Measurements from ENCODE around the gene RGS7. TPM values are rescaled to one million over a fixed set of nuclear protein-coding genes. Genes with fewer than 3 reads are reported as not detected.

Gene RGS7
- total and polyA plus RNA-seq, 10 of the 15 experiments (the other 5 are each of a cell fraction or from before 2014, with no cell fraction given): not detected

DNA sequence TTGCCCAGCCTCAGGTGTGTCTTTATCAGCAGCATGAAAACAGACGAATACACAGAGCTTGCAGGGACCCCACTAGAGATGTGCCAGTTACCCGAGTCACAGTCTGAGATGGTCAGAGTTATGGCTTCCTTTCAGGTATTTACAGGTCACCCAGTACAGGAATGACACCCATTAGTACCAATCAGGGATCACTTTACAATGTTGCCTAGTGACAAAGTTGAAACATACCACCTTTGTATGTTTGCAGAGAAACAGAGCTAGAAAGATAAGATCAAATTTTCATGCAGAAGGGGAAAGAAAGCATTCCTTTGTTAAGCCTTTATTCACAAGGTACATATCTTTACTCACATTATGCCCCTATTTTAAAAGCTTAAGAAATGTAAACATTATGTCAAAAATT lies 137.6 kb downstream of the RGS7 start:
- in situ Hi-C loops (cut with MboI): no loop called here
- ChIA-PET POLR2A (no interaction called here), CTCF (no interaction called here), RAD21 (ENCODE audit: unreplicated experiment) (no interaction called here), SMC1A (ENCODE audit: uncharacterized antibody, unreplicated experiment) (interaction anchor here (1.6 kb wide), 1 partner anchor 17 kb away, joined by 3 read pairs; no protein-coding TSS in a partner anchor)
- TF ChIP-seq MYB (IDR thresholded peaks at IDR 0.05; ENCODE audit: borderline replicate concordance, low read depth, low read length) (no peak), ZNF384 (IDR thresholded peaks at IDR 0.05; ENCODE audit: borderline replicate concordance, low read depth, low read length) (no peak), TCF7 (IDR thresholded peaks at IDR 0.05; ENCODE audit: borderline replicate concordance) (no peak), MEF2B (IDR thresholded peaks at IDR 0.05; ENCODE audit: partially characterized antibody, poor library complexity, severe bottlenecking) (no peak), POU2F2 (IDR thresholded peaks at IDR 0.05; ENCODE audit: borderline replicate concordance, low read depth, low read length) (no peak), SP1 (IDR thresholded peaks at IDR 0.05; ENCODE audit: low read depth, low read length) (no peak), JUND (IDR thresholded peaks at IDR 0.05; ENCODE audit: low read depth, low read length) (no peak), GABPA (IDR thresholded peaks at IDR 0.05; ENCODE audit: low read depth) (no peak), CEBPB (IDR thresholded peaks at IDR 0.05; ENCODE audit: borderline replicate concordance in 1 of 2, low read depth in 2 of 2, low read length in 2 of 2) (no peak)
- TF ChIP-seq, protein P1, sequence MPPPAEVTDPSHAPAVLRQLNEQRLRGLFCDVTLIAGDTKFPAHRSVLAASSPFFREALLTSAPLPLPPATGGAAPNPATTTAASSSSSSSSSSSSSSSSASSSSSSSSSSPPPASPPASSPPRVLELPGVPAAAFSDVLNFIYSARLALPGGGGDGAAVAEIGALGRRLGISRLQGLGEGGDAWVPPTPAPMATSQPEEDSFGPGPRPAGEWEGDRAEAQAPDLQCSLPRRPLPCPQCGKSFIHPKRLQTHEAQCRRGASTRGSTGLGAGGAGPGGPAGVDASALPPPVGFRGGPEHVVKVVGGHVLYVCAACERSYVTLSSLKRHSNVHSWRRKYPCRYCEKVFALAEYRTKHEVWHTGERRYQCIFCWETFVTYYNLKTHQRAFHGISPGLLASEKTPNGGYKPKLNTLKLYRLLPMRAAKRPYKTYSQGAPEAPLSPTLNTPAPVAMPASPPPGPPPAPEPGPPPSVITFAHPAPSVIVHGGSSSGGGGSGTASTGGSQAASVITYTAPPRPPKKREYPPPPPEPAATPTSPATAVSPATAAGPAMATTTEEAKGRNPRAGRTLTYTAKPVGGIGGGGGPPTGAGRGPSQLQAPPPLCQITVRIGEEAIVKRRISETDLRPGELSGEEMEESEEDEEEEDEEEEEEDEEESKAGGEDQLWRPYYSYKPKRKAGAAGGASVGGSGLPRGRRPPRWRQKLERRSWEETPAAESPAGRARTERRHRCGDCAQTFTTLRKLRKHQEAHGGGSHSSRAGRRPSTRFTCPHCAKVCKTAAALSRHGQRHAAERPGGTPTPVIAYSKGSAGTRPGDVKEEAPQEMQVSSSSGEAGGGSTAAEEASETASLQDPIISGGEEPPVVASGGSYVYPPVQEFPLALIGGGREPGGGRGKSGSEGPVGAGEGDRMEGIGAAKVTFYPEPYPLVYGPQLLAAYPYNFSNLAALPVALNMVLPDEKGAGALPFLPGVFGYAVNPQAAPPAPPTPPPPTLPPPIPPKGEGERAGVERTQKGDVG (CRISPR knock-in tag; IDR thresholded peaks at IDR 0.05): no peak
- TF ChIP-seq, protein P2, sequence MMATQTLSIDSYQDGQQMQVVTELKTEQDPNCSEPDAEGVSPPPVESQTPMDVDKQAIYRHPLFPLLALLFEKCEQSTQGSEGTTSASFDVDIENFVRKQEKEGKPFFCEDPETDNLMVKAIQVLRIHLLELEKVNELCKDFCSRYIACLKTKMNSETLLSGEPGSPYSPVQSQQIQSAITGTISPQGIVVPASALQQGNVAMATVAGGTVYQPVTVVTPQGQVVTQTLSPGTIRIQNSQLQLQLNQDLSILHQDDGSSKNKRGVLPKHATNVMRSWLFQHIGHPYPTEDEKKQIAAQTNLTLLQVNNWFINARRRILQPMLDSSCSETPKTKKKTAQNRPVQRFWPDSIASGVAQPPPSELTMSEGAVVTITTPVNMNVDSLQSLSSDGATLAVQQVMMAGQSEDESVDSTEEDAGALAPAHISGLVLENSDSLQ (IDR thresholded peaks at IDR 0.05): no peak
- TF ChIP-seq, protein P3, sequence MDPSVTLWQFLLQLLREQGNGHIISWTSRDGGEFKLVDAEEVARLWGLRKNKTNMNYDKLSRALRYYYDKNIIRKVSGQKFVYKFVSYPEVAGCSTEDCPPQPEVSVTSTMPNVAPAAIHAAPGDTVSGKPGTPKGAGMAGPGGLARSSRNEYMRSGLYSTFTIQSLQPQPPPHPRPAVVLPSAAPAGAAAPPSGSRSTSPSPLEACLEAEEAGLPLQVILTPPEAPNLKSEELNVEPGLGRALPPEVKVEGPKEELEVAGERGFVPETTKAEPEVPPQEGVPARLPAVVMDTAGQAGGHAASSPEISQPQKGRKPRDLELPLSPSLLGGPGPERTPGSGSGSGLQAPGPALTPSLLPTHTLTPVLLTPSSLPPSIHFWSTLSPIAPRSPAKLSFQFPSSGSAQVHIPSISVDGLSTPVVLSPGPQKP (IDR thresholded peaks at IDR 0.05; ENCODE audit: low read depth, low read length): no peak
- intact Hi-C loops (cut with micrococcal nuclease; ENCODE audit: unreplicated experiment): no loop called here
- no peaks in the 10 kb centered on the region for H4K20me1 ChIP-seq (ENCODE audit: control insufficient read depth, insufficient read depth)
- WGBS (ENCODE audit: insufficient coverage, insufficient replicate concordance, low lambda C conversion rate, missing lambda C conversion rate): 6% methylated on average over 2 of the region's 2 CpGs
- no peaks in the 10 kb centered on the region for H3K4me1 ChIP-seq (ENCODE audit: control insufficient read depth, insufficient read depth, low read length)
- H3K27me3 ChIP-seq (replicated peaks in 1 of 2; ENCODE audit: control insufficient read depth in 2 of 2, insufficient read depth in 2 of 2, low read length in 1 of 2): no peaks in the 10 kb centered on the region
- no peaks in the 10 kb centered on the region for H3K36me3 ChIP-seq (ENCODE audit: control insufficient read depth in 2 of 2, insufficient read depth in 2 of 2, low read length in 1 of 2)
- ATAC-seq: no peak
- no peak overlapping the region for H3K4me2 ChIP-seq (ENCODE audit: control insufficient read depth, insufficient read depth)
- no peaks in the 10 kb centered on the region for H3K79me2 ChIP-seq (ENCODE audit: control insufficient read depth, insufficient read depth, low read length)
- no peak overlapping the region for H3K9ac ChIP-seq (ENCODE audit: control insufficient read depth, insufficient read depth, low read length)
- no peak for DNase-seq (ENCODE audit: low read depth, low spot score)
- no peak overlapping the region for H2AFZ ChIP-seq (ENCODE audit: control insufficient read depth, low read depth, low read length)
- H3K9me3 ChIP-seq (replicated peaks; ENCODE audit: control insufficient read depth, insufficient read depth, low read length): no peaks in the 10 kb centered on the region
- no peak for FAIRE-seq
- H3K27ac ChIP-seq (ENCODE audit: control insufficient read depth, insufficient read depth): no peak overlapping the region
- H3K4me3 ChIP-seq: no peak overlapping the region
- BruUV-seq (replicated peaks): no TSS peak

Data from GM12878 (cell line).